ENCODE data around the gene USP22.

The USP22 gene

DNA sequence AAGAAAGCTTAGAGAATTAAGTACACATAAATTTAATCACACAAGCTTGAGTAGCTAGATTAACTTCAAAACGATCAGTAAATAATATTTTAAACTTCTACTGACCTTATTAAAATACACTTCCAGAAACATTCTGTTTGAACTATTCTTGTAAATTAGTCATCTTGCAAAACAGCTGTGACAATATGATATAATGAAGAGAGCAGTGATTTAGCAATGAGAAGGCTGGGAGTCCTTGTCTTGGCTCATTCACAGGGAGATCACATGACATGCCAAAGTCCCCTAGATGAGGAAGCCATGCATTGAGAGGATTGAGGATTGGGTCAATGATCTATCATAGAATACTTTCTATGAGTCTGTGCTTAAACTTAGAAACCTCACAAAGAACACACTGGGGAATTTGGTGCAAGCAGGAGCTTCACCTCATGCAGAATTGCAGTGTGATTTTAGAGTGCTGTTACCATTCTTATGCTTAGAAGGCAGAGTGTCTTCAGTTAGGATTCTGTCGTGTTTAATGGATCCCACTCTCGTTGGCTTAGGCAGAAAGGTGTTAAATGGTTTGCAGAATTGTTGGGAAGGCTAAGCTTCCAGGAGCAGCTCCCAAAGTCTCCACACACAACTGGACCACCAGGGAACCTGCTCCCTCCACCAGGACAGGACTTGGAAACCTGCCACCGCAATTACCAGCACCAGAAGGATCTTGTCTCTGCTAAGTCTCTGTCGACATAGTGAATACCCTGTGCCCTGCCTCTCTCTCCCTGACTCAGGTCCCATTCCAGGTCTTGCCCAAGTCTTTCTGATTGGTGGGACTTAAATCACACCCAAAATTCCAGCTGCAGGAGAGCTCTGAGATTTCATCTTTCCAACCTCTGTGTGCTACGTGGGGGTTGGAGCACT, 87.1 kb downstream of the USP22 start:
- H3K27ac ChIP-seq: no peak overlapping the region
- TF ChIP-seq ZFX (IDR thresholded peaks at IDR 0.05; ENCODE audit: borderline replicate concordance): no peak
- TF ChIP-seq, protein P1, sequence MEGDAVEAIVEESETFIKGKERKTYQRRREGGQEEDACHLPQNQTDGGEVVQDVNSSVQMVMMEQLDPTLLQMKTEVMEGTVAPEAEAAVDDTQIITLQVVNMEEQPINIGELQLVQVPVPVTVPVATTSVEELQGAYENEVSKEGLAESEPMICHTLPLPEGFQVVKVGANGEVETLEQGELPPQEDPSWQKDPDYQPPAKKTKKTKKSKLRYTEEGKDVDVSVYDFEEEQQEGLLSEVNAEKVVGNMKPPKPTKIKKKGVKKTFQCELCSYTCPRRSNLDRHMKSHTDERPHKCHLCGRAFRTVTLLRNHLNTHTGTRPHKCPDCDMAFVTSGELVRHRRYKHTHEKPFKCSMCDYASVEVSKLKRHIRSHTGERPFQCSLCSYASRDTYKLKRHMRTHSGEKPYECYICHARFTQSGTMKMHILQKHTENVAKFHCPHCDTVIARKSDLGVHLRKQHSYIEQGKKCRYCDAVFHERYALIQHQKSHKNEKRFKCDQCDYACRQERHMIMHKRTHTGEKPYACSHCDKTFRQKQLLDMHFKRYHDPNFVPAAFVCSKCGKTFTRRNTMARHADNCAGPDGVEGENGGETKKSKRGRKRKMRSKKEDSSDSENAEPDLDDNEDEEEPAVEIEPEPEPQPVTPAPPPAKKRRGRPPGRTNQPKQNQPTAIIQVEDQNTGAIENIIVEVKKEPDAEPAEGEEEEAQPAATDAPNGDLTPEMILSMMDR (IDR thresholded peaks at IDR 0.05): no peak

DNA sequence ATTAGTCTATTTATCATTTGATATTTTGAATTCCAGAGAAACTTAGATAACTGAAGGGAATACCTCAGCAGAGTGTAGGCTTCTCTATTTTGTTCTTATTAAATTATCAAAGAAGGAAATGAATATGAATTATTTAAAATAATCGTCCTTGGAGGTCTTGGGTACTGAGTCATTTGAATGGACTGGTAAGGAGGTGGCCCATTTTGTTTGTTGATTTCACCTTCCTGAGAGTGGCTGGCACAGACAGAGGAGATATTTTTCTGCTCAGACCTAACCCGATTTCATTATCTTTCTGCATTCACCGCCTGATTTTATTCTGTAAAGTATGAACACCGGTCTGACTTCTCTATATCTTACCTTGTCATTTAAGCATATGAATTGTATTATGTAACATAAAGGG, 88.0 kb downstream of the USP22 start:
- no peak overlapping the region for H3K27ac ChIP-seq
- TF ChIP-seq, protein P1 (IDR thresholded peaks at IDR 0.05): no peak
- no peak for TF ChIP-seq ZFX (IDR thresholded peaks at IDR 0.05; ENCODE audit: borderline replicate concordance)

DNA sequence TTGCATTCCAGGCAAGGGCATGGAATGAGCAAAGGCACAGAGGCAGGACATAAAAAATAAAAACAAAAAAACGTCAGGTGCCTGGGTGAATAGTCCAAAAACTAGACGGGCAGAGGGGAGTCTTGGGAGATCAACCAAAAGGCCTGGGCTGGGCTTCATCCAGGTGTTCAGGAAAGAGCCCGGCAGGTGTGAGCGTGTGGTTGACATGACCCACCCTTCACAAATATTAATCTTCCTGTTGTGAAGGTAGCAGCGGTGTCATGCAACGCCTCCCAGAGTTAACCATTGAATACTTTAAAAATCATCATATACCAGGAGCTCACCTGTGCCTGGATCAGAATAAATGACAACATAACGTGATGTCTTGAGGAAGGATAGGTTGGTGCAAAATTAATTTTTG, 90.6 kb downstream of the USP22 start:
- TF ChIP-seq, protein P1 (IDR thresholded peaks at IDR 0.05): no peak
- TF ChIP-seq ZFX (IDR thresholded peaks at IDR 0.05; ENCODE audit: borderline replicate concordance): no peak
- peak overlapping the region; percentile 4; the same call in 1 of the 2 replicates for H3K27ac ChIP-seq

Data from 22Rv1 (cell line).